Measurements from ENCODE around the gene OBP2B.
"Not testable (repeated sequence)": the region's sequence is repeated elsewhere in the genome, so short reads cannot be mapped to it uniquely, and the experiment has no call there.

Gene OBP2B, protein sequence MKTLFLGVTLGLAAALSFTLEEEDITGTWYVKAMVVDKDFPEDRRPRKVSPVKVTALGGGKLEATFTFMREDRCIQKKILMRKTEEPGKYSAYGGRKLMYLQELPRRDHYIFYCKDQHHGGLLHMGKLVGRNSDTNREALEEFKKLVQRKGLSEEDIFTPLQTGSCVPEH

GRCh38 chr9:133208880-133209300 is at the start of gene OBP2B:
OBP2B (minus strand) TSS chr9:133209250; CDS start chr9:133209199, 51 bp downstream.
- in situ Hi-C loops (cut with MboI; ENCODE audit: low sequenced_read_pairs), result not testable (repeated sequence)

GRCh38 chr9:133258061-133259015 is 49.3 kb upstream of the OBP2B start:
- in situ Hi-C loops (cut with MboI; ENCODE audit: low sequenced_read_pairs), result no loop called here

- in situ Hi-C loops (cut with MboI; ENCODE audit: low sequenced_read_pairs), result no loop called here
Measured at GRCh38 chr9:133257465-133257956, 48.5 kb upstream of the OBP2B start.

- in situ Hi-C loops (cut with MboI; ENCODE audit: low sequenced_read_pairs), result no loop called here
Measured at GRCh38 chr9:133256686-133257091, 47.6 kb upstream of the OBP2B start.

- in situ Hi-C loops (cut with MboI; ENCODE audit: low sequenced_read_pairs), result no loop called here
Measured at GRCh38 chr9:133256136-133256461, 47.0 kb upstream of the OBP2B start.

DNA sequence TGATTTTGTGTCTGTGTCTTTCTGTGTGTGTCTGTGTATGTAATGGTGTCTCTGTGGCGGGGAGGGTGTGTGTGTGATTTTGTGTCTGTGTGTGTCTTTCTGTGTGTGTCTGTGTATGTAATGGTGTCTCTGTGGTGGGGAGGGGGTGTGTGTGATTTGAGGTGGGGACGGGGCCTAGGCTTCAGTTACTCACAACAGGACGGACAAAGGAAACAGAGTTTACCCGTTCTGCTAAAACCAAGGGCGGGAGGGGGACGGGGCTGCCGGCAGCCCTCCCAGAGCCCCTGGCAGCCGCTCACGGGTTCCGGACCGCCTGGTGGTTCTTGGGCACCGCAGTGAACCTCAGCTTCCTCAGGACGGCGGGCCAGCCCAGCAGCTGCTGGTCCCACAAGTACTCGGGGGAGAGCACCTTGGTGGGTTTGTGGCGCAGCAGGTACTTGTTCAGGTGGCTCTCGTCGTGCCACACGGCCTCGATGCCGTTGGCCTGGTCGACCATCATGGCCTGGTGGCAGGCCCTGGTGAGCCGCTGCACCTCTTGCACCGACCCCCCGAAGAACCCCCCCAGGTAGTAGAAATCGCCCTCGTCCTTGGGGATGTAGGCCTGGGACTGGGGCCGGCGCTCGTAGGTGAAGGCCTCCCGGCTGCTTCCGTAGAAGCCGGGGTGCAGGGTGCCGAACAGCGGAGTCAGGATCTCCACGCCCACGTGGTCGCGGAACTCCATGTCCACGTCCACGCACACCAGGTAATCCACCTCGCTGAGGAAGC is 46.5 kb upstream of the OBP2B start:
- in situ Hi-C loops (cut with MboI; ENCODE audit: low sequenced_read_pairs), result no loop called here

- in situ Hi-C loops (cut with MboI; ENCODE audit: low sequenced_read_pairs), result no loop called here
Measured at GRCh38 chr9:133254471-133254870, 45.4 kb upstream of the OBP2B start.

- in situ Hi-C loops (cut with MboI; ENCODE audit: low sequenced_read_pairs), result no loop called here
Measured at GRCh38 chr9:133253268-133253667, 44.2 kb upstream of the OBP2B start.

DNA sequence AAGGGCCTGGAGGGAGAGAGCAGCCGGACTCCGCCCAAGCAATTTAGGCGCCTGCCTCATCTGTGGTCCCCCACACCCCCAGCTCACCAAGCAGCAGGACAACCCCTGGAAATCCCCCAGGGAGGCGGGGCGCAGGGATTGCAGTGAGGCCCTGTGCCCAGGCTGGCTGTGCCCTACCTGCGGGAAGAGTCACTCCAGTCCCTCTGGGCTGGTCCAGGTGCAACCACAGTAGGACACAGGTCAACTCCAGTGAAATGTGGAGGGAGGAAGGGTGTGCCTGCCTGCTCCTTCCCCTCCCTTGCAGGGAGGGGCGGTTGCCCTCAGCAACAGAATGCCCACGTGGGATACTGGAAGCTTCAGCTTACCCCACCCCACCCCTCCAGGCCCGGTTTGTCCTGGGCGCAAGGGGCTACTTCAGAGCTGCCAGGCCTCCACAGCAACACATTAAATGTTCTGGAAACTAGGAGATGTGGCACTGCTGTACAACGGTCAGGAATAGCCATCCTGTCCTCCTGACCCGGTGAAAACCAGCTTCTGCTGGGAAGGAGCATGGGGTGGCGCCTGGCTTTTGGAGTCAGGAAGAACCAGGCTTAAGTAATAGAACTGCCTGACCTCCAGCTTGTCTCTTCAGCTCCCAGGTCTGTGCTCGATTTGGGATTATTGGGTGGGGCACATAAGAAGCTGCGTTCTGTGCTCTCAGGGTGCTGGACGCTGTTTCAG is 43.4 kb upstream of the OBP2B start:
- in situ Hi-C loops (cut with MboI; ENCODE audit: low sequenced_read_pairs), result no loop called here

GRCh38 chr9:133251773-133252172 is 42.7 kb upstream of the OBP2B start:
- in situ Hi-C loops (cut with MboI; ENCODE audit: low sequenced_read_pairs), result no loop called here

GRCh38 chr9:133251221-133251620 is 42.2 kb upstream of the OBP2B start:
- in situ Hi-C loops (cut with MboI; ENCODE audit: low sequenced_read_pairs), result not testable (repeated sequence)

DNA sequence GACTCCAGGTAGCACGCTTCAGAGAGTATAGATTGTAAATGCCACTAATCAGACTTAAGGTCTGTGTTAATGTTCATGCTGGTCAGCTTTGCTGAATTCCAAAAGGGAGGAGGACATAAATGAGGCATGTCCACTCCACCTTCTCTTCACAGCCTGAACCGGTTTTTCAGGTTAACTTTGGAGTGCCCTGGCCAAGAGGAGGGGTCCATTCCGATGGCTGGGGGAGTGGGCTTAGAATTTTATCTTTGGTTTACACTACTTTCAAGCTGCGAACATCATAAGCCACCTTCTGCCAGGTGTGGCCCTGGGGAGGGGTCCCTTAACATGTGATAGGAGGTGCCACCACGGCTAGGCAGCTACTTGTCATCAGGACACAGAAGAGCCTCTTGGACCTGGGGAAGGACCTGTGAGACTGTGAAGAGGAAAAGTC is 41.7 kb upstream of the OBP2B start:
- in situ Hi-C loops (cut with MboI; ENCODE audit: low sequenced_read_pairs), result no loop called here

- in situ Hi-C loops (cut with MboI; ENCODE audit: low sequenced_read_pairs), result no loop called here
Measured at GRCh38 chr9:133249337-133249736, 40.3 kb upstream of the OBP2B start.

GRCh38 chr9:133248726-133249295 is 39.8 kb upstream of the OBP2B start:
- in situ Hi-C loops (cut with MboI; ENCODE audit: low sequenced_read_pairs), result no loop called here

DNA sequence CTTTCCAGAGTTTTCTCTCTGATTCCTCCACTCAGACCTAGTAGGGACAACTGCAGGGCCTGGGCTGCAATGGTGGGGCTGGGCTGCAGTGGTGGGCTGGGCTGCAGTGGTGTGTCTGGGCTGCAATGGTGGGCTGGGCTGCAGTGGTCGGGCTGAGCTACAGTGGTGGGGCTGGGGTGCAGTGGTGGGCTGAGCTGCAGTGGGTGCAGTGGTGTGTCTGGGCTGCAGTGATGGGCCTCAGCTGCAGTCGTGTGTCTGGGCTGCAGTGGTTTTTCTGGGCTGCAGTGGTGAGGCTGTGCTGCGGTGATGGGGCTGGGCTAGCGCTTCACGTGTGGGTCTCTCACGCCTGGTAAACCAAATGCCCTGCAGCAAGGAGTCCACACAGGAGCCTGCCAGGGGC is 38.6 kb upstream of the OBP2B start:
- in situ Hi-C loops (cut with MboI; ENCODE audit: low sequenced_read_pairs), result no loop called here

GRCh38 chr9:133246991-133247390 is 37.9 kb upstream of the OBP2B start:
- in situ Hi-C loops (cut with MboI; ENCODE audit: low sequenced_read_pairs), result no loop called here

DNA sequence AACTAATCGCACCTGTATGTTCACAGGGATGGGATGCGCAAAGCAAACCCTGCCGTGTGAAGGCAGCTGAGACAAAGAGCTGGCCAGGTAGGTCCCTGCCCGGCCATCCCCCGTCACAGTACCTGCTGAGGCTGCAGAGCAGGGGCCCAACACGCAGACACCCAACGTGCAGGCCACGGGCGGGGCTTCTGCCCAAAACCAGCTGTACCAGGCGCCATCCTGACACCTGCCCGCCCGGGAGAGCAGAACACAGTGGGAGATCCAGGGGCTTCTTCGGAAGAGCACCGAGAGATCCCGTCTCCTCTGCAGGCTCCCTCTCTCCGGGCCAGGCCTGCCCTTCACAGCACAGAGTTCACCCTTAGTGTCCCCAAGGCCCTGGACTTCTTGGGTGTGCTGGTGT is 37.5 kb upstream of the OBP2B start:
- in situ Hi-C loops (cut with MboI; ENCODE audit: low sequenced_read_pairs), result no loop called here

DNA sequence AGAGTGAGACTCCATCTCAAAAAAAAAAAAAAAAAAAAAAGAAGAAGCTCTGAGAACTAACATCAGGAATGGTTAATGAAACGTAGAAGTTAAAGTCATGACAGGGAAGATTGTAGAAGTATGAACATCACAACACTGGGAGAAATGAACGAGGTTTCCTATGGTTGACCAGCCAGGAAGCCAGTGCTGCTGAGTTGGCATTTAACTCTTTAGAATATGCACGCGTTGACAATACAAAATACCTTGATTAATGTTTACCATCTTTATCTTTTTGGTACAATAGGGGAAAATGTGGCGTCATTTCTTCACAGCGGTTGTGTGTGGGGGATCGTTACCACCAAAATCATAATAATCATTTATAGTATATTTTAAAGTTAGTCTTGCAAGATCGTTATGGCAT is 33.9 kb upstream of the OBP2B start:
- in situ Hi-C loops (cut with MboI; ENCODE audit: low sequenced_read_pairs), result no loop called here

- in situ Hi-C loops (cut with MboI; ENCODE audit: low sequenced_read_pairs), result no loop called here
Measured at GRCh38 chr9:133242241-133242640, 33.2 kb upstream of the OBP2B start.

GRCh38 chr9:133239533-133240090 is 30.6 kb upstream of the OBP2B start:
- in situ Hi-C loops (cut with MboI; ENCODE audit: low sequenced_read_pairs), result no loop called here
